SK-N-SH treated with all-trans-retinoic acid at 6 μM for 48 hours (cell line): ENCODE measurements around the gene RMND5A.

Experiments
- ATAC-seq: fragments of 200-7000 bp; cut with Tn5 transposase; 3 replicates; pipeline ENCODE4 v1.9.1; 2020; ENCODE audit warnings: mild to moderate bottlenecking, moderate library complexity
- ARNTL ChIP-seq: fragments of 450-650 bp; formaldehyde crosslinking; IDR thresholded peaks from 2 replicates; pipeline ENCODE4 v1.5.0; 2020; ENCODE audit warnings: low read depth, mild to moderate bottlenecking, moderate library complexity, borderline replicate concordance
- BACH2 ChIP-seq: fragments of 250-450 bp; sonication (Bioruptor Pico); IDR thresholded peaks from 2 replicates; pipeline ENCODE4 v1.9.0; 2021; ENCODE audit warnings: mild to moderate bottlenecking, borderline replicate concordance
- CSDC2 ChIP-seq: fragments of 250-450 bp; sonication (Bioruptor Pico); IDR thresholded peaks from 2 replicates; pipeline ENCODE4 v1.5.0; 2020; ENCODE audit warnings: mild to moderate bottlenecking, moderate library complexity
- ESRRG ChIP-seq: fragments of 250-450 bp; sonication (Bioruptor Pico); IDR thresholded peaks from 2 replicates; pipeline ENCODE4 v1.6.1; 2021; ENCODE audit warnings: mild to moderate bottlenecking
- GLIS3 ChIP-seq: fragments of 250-450 bp; sonication (Bioruptor Pico); IDR thresholded peaks from 2 replicates; pipeline ENCODE4 v1.5.0; 2020; ENCODE audit warnings: mild to moderate bottlenecking, moderate library complexity
- ISL1 ChIP-seq: fragments of 250-450 bp; sonication (Bioruptor Pico); IDR thresholded peaks from 2 replicates; pipeline ENCODE4 v2.1.2; 2022; ENCODE audit warnings: mild to moderate bottlenecking, moderate library complexity
- OSR1 ChIP-seq: fragments of 250-450 bp; sonication (Bioruptor Pico); IDR thresholded peaks from 2 replicates; pipeline ENCODE4 v1.8.0; 2022; ENCODE audit warnings: moderate library complexity, mild to moderate bottlenecking, inconsistent platforms
- PPARA ChIP-seq: fragments of 250-450 bp; sonication (Bioruptor Pico); IDR thresholded peaks from 2 replicates; pipeline ENCODE4 v1.5.0; 2020; ENCODE audit warnings: mild to moderate bottlenecking, borderline replicate concordance
- RARB ChIP-seq: fragments of 250-450 bp; sonication (Bioruptor Pico); IDR thresholded peaks from 2 replicates; pipeline ENCODE4 v1.8.0; 2021; ENCODE audit warnings: mild to moderate bottlenecking, moderate library complexity
- TOX ChIP-seq: fragments of 250-450 bp; sonication (Bioruptor Pico); IDR thresholded peaks from 2 replicates; pipeline ENCODE4 v1.8.0; 2021; ENCODE audit warnings: mild to moderate bottlenecking, moderate library complexity, borderline replicate concordance
- ZC3H10 ChIP-seq: fragments of 250-450 bp; sonication (Bioruptor Pico); IDR thresholded peaks from 2 replicates; pipeline ENCODE4 v1.5.1; 2021; ENCODE audit warnings: mild to moderate bottlenecking, moderate library complexity
- ZFP3 ChIP-seq: fragments of 250-450 bp; sonication (Bioruptor Pico); IDR thresholded peaks from 2 replicates; pipeline ENCODE4 v1.5.0; 2020; ENCODE audit warnings: mild to moderate bottlenecking, moderate library complexity
- ZFP30 ChIP-seq: fragments of 450-650 bp; formaldehyde crosslinking; IDR thresholded peaks from 2 replicates; pipeline ENCODE4 v1.5.0; 2022; ENCODE audit warnings: mild to moderate bottlenecking, moderate library complexity
- ZNF565 ChIP-seq: fragments of 450-650 bp; formaldehyde crosslinking; conservative IDR thresholded peaks from 2 replicates; pipeline ENCODE4 v1.5.0; 2020; ENCODE audit warnings: low read depth, mild to moderate bottlenecking, moderate library complexity
- ZNF70 ChIP-seq: fragments of 450-650 bp; formaldehyde crosslinking; IDR thresholded peaks from 2 replicates; pipeline ENCODE4 v1.5.0; 2020; ENCODE audit warnings: mild to moderate bottlenecking, moderate library complexity
- TF ChIP-seq, protein P1 (sequence below): fragments of 250-450 bp; sonication (Bioruptor Pico); IDR thresholded peaks from 2 replicates; pipeline ENCODE4 v1.5.1; 2020; ENCODE audit warnings: low read depth, mild to moderate bottlenecking, moderate library complexity
- TF ChIP-seq, protein P2 (sequence below): fragments of 250-450 bp; sonication (Bioruptor Pico); IDR thresholded peaks from 2 replicates; pipeline ENCODE4 v1.8.0; 2021; ENCODE audit warnings: low read depth, mild to moderate bottlenecking, moderate library complexity, borderline replicate concordance
- TF ChIP-seq, protein P3 (sequence below): fragments of 250-450 bp; sonication (Bioruptor Pico); IDR thresholded peaks from 2 replicates; pipeline ENCODE4 v1.5.1; 2021; ENCODE audit warnings: mild to moderate bottlenecking, moderate library complexity
- TF ChIP-seq, protein P4 (sequence below): fragments of 250-450 bp; sonication (Bioruptor Pico); IDR thresholded peaks from 2 replicates; pipeline ENCODE4 v1.5.0; 2020; ENCODE audit warnings: mild to moderate bottlenecking, moderate library complexity
- TF ChIP-seq, protein P5 (sequence below): fragments of 250-450 bp; sonication (Bioruptor Pico); IDR thresholded peaks from 2 replicates; pipeline ENCODE4 v1.8.0; 2020; ENCODE audit warnings: mild to moderate bottlenecking, moderate library complexity, borderline replicate concordance

The RMND5A gene

DNA sequence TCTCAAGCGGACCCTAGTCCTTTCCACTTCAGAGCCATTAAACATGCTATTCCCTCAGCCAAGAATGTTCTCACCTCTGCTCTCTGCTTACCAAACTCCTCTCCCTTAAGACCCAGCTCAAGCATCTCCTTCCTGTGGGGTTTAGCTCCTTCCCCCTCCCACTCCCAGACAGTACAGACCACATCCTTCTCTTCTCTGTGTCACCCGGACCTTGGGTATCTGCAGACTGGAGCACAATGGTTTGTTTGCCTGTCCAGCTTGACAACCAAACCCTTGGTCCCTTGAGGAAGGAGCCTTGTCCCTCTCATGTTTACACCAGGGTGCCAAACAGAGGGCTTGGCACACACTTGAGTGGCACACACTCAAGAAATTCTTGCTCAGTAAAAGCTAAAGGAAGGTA lies 74.8 kb downstream of the RMND5A start:
- ATAC-seq: no peak
- no peak for TF ChIP-seq ISL1 (CRISPR knock-in tag)
- TF ChIP-seq ZFP3 (CRISPR knock-in tag): no peak
- TF ChIP-seq, protein P1, sequence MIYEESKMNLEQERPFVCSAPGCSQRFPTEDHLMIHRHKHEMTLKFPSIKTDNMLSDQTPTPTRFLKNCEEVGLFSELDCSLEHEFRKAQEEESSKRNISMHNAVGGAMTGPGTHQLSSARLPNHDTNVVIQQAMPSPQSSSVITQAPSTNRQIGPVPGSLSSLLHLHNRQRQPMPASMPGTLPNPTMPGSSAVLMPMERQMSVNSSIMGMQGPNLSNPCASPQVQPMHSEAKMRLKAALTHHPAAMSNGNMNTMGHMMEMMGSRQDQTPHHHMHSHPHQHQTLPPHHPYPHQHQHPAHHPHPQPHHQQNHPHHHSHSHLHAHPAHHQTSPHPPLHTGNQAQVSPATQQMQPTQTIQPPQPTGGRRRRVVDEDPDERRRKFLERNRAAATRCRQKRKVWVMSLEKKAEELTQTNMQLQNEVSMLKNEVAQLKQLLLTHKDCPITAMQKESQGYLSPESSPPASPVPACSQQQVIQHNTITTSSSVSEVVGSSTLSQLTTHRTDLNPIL (CRISPR knock-in tag): no peak
- no peak for TF ChIP-seq ZNF565 (CRISPR knock-in tag)
- no peak for TF ChIP-seq TOX (CRISPR knock-in tag)
- TF ChIP-seq ZC3H10 (CRISPR knock-in tag): no peak
- no peak for TF ChIP-seq ARNTL (CRISPR knock-in tag)
- no peak for TF ChIP-seq CSDC2 (CRISPR knock-in tag)
- TF ChIP-seq, protein P2, sequence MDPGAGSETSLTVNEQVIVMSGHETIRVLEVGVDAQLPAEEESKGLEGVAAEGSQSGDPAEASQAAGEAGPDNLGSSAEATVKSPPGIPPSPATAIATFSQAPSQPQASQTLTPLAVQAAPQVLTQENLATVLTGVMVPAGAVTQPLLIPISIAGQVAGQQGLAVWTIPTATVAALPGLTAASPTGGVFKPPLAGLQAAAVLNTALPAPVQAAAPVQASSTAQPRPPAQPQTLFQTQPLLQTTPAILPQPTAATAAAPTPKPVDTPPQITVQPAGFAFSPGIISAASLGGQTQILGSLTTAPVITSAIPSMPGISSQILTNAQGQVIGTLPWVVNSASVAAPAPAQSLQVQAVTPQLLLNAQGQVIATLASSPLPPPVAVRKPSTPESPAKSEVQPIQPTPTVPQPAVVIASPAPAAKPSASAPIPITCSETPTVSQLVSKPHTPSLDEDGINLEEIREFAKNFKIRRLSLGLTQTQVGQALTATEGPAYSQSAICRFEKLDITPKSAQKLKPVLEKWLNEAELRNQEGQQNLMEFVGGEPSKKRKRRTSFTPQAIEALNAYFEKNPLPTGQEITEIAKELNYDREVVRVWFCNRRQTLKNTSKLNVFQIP (CRISPR knock-in tag): no peak

DNA sequence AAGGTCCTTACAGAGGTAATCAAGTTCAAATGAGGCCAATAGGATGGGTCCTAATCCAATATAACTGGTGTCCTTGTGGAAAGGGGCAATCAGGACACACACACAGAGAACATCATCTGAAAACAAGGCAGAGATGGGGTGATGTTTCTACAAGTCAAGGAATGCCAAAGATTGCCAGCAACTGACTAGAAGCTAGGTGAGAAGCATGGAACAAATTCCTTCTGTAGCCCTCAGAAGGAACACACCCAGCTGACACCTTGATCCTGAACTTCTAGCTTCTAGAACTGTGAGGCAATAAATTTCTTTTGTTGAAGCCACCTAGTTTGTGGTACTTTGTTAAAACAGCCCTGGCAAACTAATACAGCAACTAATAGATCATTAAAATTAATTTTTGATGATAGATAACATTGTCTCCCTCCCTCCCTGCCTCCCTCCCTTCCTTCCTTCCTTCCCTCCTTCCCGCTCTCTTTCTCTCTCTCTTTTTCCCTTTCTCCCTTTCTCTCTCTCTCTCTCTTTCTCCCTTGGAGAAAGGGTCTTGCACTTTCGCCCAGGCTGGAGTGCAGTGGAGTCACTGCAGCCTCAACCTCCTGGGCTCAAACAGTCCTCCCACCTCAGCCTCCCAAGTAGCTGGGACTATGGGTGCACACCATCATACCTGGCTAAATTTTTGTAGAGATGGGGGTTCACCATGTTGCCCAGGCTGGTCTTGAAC lies 80.9 kb downstream of the RMND5A start:
- ATAC-seq: no peak
- TF ChIP-seq ZNF70 (CRISPR knock-in tag): no peak
- TF ChIP-seq TOX (CRISPR knock-in tag): no peak
- no peak for TF ChIP-seq RARB (CRISPR knock-in tag)
- no peak for TF ChIP-seq ISL1 (CRISPR knock-in tag)
- no peak for TF ChIP-seq OSR1
- TF ChIP-seq BACH2 (CRISPR knock-in tag): no peak
- no peak for TF ChIP-seq ZC3H10 (CRISPR knock-in tag)
- TF ChIP-seq, protein P3, sequence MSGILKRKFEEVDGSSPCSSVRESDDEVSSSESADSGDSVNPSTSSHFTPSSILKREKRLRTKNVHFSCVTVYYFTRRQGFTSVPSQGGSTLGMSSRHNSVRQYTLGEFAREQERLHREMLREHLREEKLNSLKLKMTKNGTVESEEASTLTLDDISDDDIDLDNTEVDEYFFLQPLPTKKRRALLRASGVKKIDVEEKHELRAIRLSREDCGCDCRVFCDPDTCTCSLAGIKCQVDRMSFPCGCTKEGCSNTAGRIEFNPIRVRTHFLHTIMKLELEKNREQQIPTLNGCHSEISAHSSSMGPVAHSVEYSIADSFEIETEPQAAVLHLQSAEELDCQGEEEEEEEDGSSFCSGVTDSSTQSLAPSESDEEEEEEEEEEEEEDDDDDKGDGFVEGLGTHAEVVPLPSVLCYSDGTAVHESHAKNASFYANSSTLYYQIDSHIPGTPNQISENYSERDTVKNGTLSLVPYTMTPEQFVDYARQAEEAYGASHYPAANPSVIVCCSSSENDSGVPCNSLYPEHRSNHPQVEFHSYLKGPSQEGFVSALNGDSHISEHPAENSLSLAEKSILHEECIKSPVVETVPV (CRISPR knock-in tag): no peak
- TF ChIP-seq, protein P4, sequence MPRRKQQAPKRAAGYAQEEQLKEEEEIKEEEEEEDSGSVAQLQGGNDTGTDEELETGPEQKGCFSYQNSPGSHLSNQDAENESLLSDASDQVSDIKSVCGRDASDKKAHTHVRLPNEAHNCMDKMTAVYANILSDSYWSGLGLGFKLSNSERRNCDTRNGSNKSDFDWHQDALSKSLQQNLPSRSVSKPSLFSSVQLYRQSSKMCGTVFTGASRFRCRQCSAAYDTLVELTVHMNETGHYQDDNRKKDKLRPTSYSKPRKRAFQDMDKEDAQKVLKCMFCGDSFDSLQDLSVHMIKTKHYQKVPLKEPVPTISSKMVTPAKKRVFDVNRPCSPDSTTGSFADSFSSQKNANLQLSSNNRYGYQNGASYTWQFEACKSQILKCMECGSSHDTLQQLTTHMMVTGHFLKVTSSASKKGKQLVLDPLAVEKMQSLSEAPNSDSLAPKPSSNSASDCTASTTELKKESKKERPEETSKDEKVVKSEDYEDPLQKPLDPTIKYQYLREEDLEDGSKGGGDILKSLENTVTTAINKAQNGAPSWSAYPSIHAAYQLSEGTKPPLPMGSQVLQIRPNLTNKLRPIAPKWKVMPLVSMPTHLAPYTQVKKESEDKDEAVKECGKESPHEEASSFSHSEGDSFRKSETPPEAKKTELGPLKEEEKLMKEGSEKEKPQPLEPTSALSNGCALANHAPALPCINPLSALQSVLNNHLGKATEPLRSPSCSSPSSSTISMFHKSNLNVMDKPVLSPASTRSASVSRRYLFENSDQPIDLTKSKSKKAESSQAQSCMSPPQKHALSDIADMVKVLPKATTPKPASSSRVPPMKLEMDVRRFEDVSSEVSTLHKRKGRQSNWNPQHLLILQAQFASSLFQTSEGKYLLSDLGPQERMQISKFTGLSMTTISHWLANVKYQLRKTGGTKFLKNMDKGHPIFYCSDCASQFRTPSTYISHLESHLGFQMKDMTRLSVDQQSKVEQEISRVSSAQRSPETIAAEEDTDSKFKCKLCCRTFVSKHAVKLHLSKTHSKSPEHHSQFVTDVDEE: no peak
- no peak for TF ChIP-seq ESRRG (CRISPR knock-in tag)
- no peak for TF ChIP-seq PPARA
- no peak for TF ChIP-seq ZFP30 (CRISPR knock-in tag)
- TF ChIP-seq, all 23 proteins: peak for 0

DNA sequence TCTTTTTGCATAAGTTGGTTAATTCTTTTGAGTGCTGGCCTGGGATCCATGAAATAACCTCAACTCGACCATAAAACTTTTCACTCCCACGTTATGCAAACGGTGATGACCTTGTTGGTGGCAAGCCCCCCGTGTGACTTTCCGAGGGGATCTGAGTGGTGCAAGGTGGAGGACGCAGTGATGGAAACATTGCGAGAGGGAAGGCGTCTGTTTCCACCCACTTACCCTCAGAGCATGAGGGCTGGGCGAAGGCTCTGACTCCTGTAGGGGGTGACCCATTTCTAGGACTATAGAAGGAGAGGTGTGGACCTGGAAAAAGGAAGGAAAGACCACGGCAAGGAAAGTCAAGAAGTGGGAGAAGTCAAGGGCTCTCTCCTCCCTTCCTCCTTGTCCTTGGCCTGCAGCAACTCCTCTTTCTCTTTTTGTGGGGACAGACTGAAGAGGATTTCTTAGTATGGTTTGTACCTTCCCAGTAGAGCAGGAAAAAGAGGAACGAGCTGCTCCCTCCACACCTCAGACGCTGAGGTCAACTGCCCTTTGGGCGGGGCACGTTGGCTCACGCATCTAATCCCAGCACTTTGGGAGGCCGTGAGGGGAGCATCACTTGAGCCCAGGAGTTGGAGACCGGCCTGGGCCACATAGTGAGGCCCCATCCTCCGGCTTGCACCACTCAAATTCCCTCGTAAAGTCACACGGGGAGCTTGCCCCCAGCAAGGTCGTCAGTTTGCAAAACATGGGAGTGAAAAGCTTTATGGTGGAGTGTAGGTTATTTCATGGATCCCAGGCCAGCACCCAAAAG lies 86.2 kb downstream of the RMND5A start:
- TF ChIP-seq ZNF70 (CRISPR knock-in tag): no peak
- TF ChIP-seq ZC3H10 (CRISPR knock-in tag): no peak
- TF ChIP-seq CSDC2 (CRISPR knock-in tag): no peak
- TF ChIP-seq, protein P5, sequence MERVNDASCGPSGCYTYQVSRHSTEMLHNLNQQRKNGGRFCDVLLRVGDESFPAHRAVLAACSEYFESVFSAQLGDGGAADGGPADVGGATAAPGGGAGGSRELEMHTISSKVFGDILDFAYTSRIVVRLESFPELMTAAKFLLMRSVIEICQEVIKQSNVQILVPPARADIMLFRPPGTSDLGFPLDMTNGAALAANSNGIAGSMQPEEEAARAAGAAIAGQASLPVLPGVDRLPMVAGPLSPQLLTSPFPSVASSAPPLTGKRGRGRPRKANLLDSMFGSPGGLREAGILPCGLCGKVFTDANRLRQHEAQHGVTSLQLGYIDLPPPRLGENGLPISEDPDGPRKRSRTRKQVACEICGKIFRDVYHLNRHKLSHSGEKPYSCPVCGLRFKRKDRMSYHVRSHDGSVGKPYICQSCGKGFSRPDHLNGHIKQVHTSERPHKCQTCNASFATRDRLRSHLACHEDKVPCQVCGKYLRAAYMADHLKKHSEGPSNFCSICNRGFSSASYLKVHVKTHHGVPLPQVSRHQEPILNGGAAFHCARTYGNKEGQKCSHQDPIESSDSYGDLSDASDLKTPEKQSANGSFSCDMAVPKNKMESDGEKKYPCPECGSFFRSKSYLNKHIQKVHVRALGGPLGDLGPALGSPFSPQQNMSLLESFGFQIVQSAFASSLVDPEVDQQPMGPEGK: no peak
- no peak for TF ChIP-seq ZFP3 (CRISPR knock-in tag)
- TF ChIP-seq ISL1 (CRISPR knock-in tag): no peak
- TF ChIP-seq GLIS3: no peak
- no peak for TF ChIP-seq ESRRG (CRISPR knock-in tag)
- no peak for ATAC-seq
